Measurements from ENCODE around the gene FARS2.

FARS2 gene

GRCh38 chr6:5640614-5641013, 379.3 kb downstream of the FARS2 start:
- H3K4me1 Mint-ChIP-seq: peaks cover 8% of the 10 kb centered on the region
- H3K27ac Mint-ChIP-seq: no peak overlapping the region
- peaks cover 16% of the 10 kb centered on the region for H3K9me3 Mint-ChIP-seq
- H3K27me3 Mint-ChIP-seq (ENCODE audit: low read depth): no peaks in the 10 kb centered on the region
- TF ChIP-seq, protein P1, sequence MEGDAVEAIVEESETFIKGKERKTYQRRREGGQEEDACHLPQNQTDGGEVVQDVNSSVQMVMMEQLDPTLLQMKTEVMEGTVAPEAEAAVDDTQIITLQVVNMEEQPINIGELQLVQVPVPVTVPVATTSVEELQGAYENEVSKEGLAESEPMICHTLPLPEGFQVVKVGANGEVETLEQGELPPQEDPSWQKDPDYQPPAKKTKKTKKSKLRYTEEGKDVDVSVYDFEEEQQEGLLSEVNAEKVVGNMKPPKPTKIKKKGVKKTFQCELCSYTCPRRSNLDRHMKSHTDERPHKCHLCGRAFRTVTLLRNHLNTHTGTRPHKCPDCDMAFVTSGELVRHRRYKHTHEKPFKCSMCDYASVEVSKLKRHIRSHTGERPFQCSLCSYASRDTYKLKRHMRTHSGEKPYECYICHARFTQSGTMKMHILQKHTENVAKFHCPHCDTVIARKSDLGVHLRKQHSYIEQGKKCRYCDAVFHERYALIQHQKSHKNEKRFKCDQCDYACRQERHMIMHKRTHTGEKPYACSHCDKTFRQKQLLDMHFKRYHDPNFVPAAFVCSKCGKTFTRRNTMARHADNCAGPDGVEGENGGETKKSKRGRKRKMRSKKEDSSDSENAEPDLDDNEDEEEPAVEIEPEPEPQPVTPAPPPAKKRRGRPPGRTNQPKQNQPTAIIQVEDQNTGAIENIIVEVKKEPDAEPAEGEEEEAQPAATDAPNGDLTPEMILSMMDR (IDR thresholded peaks at IDR 0.05; ENCODE audit: unreplicated experiment in 3 of 3): no peak
- no peak overlapping the region for H3K4me3 Mint-ChIP-seq
- H3K36me3 Mint-ChIP-seq (ENCODE audit: low read depth): peaks cover 11% of the 10 kb centered on the region

GRCh38 chr6:5644523-5645185, 383.3 kb downstream of the FARS2 start:
- TF ChIP-seq, protein P1 (IDR thresholded peaks at IDR 0.05; ENCODE audit: unreplicated experiment in 3 of 3): no peak
- Mint-ChIP-seq H3K4me3 (no peak overlapping the region), H3K4me1 (peaks cover 8% of the 10 kb centered on the region), H3K36me3 (ENCODE audit: low read depth) (peaks cover 10% of the 10 kb centered on the region), H3K9me3 (peaks cover 13% of the 10 kb centered on the region), H3K27me3 (ENCODE audit: low read depth) (no peaks in the 10 kb centered on the region), H3K27ac (no peak overlapping the region)

- Mint-ChIP-seq H3K27me3 (ENCODE audit: low read depth) (no peaks in the 10 kb centered on the region), H3K9me3 (peaks cover 6% of the 10 kb centered on the region), H3K27ac (no peak overlapping the region), H3K36me3 (ENCODE audit: low read depth) (peaks cover 4% of the 10 kb centered on the region), H3K4me3 (no peak overlapping the region), H3K4me1 (peaks cover 8% of the 10 kb centered on the region)
- TF ChIP-seq, protein P1 (IDR thresholded peaks at IDR 0.05; ENCODE audit: unreplicated experiment in 3 of 3): no peak
Observed at GRCh38 chr6:5645328-5646290, 384.3 kb downstream of the FARS2 start.

DNA sequence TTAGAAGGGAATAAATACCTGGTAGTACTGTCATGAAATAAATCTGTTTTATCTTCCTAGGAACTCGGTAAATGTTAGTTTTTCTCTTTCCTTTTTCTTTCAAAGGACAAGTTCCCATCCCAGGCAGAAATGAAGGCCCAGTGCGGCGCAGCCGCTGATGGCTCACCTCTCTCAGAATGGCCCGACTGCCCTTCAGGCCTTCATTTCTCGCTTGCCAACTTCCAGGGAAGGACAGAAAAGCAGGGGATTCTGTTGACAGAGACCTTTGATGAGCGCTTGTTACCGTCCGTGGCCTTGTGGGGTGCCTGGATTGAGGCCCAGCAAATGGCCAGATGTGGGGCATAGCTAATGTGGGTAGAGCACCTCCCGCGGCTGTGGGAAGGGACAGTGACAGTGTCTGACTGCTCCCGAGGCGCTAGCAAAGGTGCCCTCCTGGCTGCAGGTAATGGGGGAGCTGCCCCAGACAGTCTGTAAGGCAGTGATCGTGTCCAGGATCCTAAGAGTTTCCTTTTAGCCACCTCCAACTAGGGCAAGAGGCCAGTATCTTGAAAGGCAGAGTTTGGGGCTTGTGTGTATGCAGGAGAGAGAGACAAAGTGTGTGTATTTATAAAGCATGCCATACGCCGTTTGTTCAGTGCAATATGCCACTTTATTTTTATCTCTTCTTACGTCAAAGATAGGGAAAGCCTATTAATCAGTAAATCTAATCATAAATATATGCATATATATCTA, 391.3 kb downstream of the FARS2 start:
- Mint-ChIP-seq H3K27ac (no peak overlapping the region), H3K9me3 (no peaks in the 10 kb centered on the region), H3K36me3 (ENCODE audit: low read depth) (peaks cover 24% of the 10 kb centered on the region), H3K27me3 (ENCODE audit: low read depth) (no peaks in the 10 kb centered on the region), H3K4me3 (no peak overlapping the region), H3K4me1 (no peaks in the 10 kb centered on the region)
- TF ChIP-seq, protein P1 (IDR thresholded peaks at IDR 0.05; ENCODE audit: unreplicated experiment in 3 of 3): no peak

DNA sequence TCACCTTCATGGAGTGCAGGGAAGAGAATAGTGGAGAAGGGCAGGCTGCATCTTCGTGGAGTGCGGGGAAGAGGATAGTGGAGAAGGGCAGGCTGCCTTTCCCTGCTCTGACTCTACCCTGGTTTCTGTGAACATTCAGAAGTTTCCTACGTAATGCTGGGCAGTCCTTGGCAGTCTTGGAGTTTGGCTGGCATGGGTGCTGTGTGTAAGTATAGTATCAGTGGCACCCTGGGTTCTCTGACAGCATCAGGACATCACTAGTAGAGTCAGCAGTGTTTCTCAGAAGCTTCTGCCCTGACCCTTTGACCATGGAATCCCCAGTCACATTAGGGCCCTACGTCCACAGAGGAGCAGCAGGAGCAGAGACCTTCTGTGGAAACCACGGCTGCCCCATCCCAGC, 392.5 kb downstream of the FARS2 start:
- TF ChIP-seq, protein P1 (IDR thresholded peaks at IDR 0.05; ENCODE audit: unreplicated experiment in 3 of 3): no peak
- no peak overlapping the region for H3K27ac Mint-ChIP-seq
- H3K4me3 Mint-ChIP-seq: no peak overlapping the region
- peaks cover 24% of the 10 kb centered on the region for H3K36me3 Mint-ChIP-seq (ENCODE audit: low read depth)
- no peaks in the 10 kb centered on the region for H3K27me3 Mint-ChIP-seq (ENCODE audit: low read depth)
- no peaks in the 10 kb centered on the region for H3K9me3 Mint-ChIP-seq
- H3K4me1 Mint-ChIP-seq: no peaks in the 10 kb centered on the region
